GM23338 (cell line): ENCODE measurements around the gene HPDL. TPM values are rescaled to one million over a fixed set of nuclear protein-coding genes. Genes with fewer than 3 reads are reported as not detected.

ENCODE experiments used
- ATAC-seq: fragments of 200-7000 bp; cut with Tn5 transposase; 3 replicates; pipeline ENCODE4 v1.9.1; 2020
- DNase-seq: peaks from one replicate; pipeline ENCODE4 v3.0.0-alpha.2; 2015; ENCODE audit warnings: low spot score
- H2AFZ ChIP-seq: fragments of 200-600 bp; sonication (generic); 2 replicates; pipeline ENCODE4 v1.8.0; 2016; ENCODE audit warnings: antibody characterized with exemption, mild to moderate bottlenecking, moderate library complexity
- H3F3A ChIP-seq: fragments of 200-600 bp; sonication (generic); replicated peaks from 2 replicates; pipeline ENCODE4 v1.8.0; 2017; ENCODE audit warnings: antibody characterized with exemption, mixed run types, low read depth
- H3K27ac ChIP-seq: fragments of 200-600 bp; sonication (generic); 2 replicates; pipeline ENCODE4 v1.6.1; 2016; ENCODE audit warnings: low read depth
- H3K27me3 ChIP-seq: fragments of 200-600 bp; sonication (generic); 2 replicates; pipeline ENCODE4 v1.8.0; 2016; ENCODE audit warnings: mild to moderate bottlenecking, mixed run types, moderate library complexity; ENCODE audit not compliant: insufficient read depth
- H3K36me3 ChIP-seq: fragments of 200-600 bp; sonication (generic); 2 replicates; pipeline ENCODE4 v1.8.0; 2016; ENCODE audit warnings: mild to moderate bottlenecking; ENCODE audit not compliant: insufficient read depth
- H3K4me1 ChIP-seq: fragments of 200-600 bp; sonication (generic); 2 replicates; pipeline ENCODE4 v1.8.0; 2016; ENCODE audit warnings: mild to moderate bottlenecking, moderate library complexity; ENCODE audit not compliant: insufficient read depth
- H3K4me2 ChIP-seq: fragments of 200-600 bp; sonication (generic); 2 replicates; pipeline ENCODE4 v1.7.1; 2017; ENCODE audit warnings: mixed run types
- H3K4me3 ChIP-seq: fragments of 200-600 bp; sonication (generic); 2 replicates; pipeline ENCODE4 v1.6.1; 2016; ENCODE audit warnings: mixed run types
- H3K79me2 ChIP-seq: fragments of 200-600 bp; sonication (generic); replicated peaks from 2 replicates; pipeline ENCODE4 v1.8.0; 2017; ENCODE audit warnings: mild to moderate bottlenecking; ENCODE audit not compliant: insufficient read depth
- H3K9me2 ChIP-seq: fragments of 200-600 bp; sonication (generic); 2 replicates; pipeline ENCODE4 v1.8.0; 2017; ENCODE audit not compliant: insufficient read depth
- H4K20me1 ChIP-seq: fragments of 200-600 bp; sonication (generic); replicated peaks from 2 replicates; pipeline ENCODE4 v1.8.0; 2017; ENCODE audit warnings: mild to moderate bottlenecking; ENCODE audit not compliant: insufficient read depth
- H3K27ac Mint-ChIP-seq: 2 replicates; pipeline ENCODE4 v1.8.0; 2020; ENCODE audit warnings: inconsistent platforms, mild to moderate bottlenecking, moderate library complexity, mixed read lengths
- H3K27me3 Mint-ChIP-seq: 3 replicates; pipeline ENCODE4 v1.8.0; 2022; ENCODE audit warnings: low read depth, mild to moderate bottlenecking, moderate library complexity, mixed read lengths, inconsistent platforms; ENCODE audit not compliant: insufficient read depth, poor library complexity
- H3K36me3 Mint-ChIP-seq: 3 replicates; pipeline ENCODE4 v1.8.0; 2021; ENCODE audit warnings: low read depth, mild to moderate bottlenecking, inconsistent platforms, moderate library complexity, mixed read lengths
- H3K4me1 Mint-ChIP-seq: 3 replicates; pipeline ENCODE4 v1.8.0; 2020; ENCODE audit warnings: mild to moderate bottlenecking, inconsistent platforms, mixed read lengths
- H3K4me3 Mint-ChIP-seq: 3 replicates; pipeline ENCODE4 v1.8.0; 2021; ENCODE audit warnings: moderate library complexity, mild to moderate bottlenecking, inconsistent platforms, mixed read lengths
- H3K9me3 Mint-ChIP-seq: 3 replicates; pipeline ENCODE4 v1.8.0; 2020; ENCODE audit warnings: moderate library complexity, mild to moderate bottlenecking, inconsistent platforms, mixed read lengths
- CREB1 ChIP-seq: fragments of 250-450 bp; sonication (Bioruptor Pico); IDR thresholded peaks from 2 replicates; pipeline ENCODE4 v1.5.0; 2020; ENCODE audit warnings: low read depth, mild to moderate bottlenecking, moderate library complexity
- EZH2 ChIP-seq: fragments of 200-600 bp; sonication (generic); IDR thresholded peaks from one replicate; pipeline ENCODE4 v1.8.0; 2017; ENCODE audit warnings: antibody characterized with exemption, mild to moderate bottlenecking, low read depth; ENCODE audit not compliant: unreplicated experiment
- EZH2phosphoT487 ChIP-seq: fragments of 200-600 bp; sonication (generic); IDR thresholded peaks from one replicate; pipeline ENCODE4 v1.8.1; 2018; ENCODE audit warnings: antibody characterized with exemption; ENCODE audit not compliant: unreplicated experiment
- JUNB ChIP-seq: IDR thresholded peaks from one replicate; pipeline ENCODE4 v1.6.1; 2016; ENCODE audit warnings: antibody characterized with exemption; ENCODE audit not compliant: unreplicated experiment
- POLR2AphosphoS5 ChIP-seq: IDR thresholded peaks from 2 replicates; pipeline ENCODE4 v1.6.1; 2016; ENCODE audit warnings: antibody characterized with exemption, low read depth
- ZNF114 ChIP-seq: fragments of 250-450 bp; sonication (Bioruptor Pico); IDR thresholded peaks from 2 replicates; pipeline ENCODE4 v1.5.0; 2020; ENCODE audit warnings: mild to moderate bottlenecking, moderate library complexity
- polyA plus RNA-seq: library from polyadenylated mRNA; unstranded; fragments of >200 nt; fragmentation: Nextera tagmentation; extraction: Ambion mirVana; gene quantifications from 2 replicates; pipeline ENCODE4 v1.2.1, GENCODE V29; 2016
- total RNA-seq: library from RNA; depleted of rRNA; stranded (reverse); fragments of >200 nt; shearing (Covaris generic); gene quantifications from 2 replicates; pipeline ENCODE4 v1.2.3, GENCODE V29; 2014
- TF ChIP-seq, protein P1 (sequence below): fragments of 250-450 bp; sonication (Bioruptor Pico); IDR thresholded peaks from 2 replicates; pipeline ENCODE4 v1.5.0; 2020; ENCODE audit warnings: mild to moderate bottlenecking, moderate library complexity
- TF ChIP-seq, protein P2 (sequence below), 2 experiments: fragments of 200-600 bp in 1 of 2; sonication (generic) in 1 of 2; conservative IDR thresholded peaks; 2 replicates each; pipeline versions ENCODE4 v1.5.1 to v1.6.1; 2016 to 2017; ENCODE audit warnings: antibody characterized with exemption in 2 of 2, low read depth in 2 of 2, mild to moderate bottlenecking in 2 of 2, moderate library complexity in 1 of 2

Gene HPDL
- total and polyA plus RNA-seq, 2 experiments from 2014 or later, result 36.5 to 82.1 TPM

DNA sequence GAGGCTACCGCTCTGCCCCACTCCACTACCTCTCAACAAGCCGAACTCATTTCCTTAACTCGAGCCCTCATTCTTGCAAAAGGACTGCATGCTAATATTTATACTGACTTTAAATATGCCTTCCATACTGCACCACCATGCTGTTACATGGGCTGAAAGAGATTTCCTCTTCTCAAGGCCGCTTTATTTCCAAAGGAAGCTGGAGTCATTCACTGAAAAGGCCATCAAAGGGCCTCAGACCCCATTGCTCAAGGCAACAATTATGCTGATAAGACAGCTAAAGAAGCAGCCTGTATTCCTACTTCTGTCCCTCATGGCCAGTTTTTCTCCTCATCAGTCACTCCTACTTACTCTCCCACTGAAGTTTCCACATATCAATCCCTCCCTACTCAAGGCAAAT is 6.9 kb upstream of the HPDL start (continued):
- TF ChIP-seq, protein P1, sequence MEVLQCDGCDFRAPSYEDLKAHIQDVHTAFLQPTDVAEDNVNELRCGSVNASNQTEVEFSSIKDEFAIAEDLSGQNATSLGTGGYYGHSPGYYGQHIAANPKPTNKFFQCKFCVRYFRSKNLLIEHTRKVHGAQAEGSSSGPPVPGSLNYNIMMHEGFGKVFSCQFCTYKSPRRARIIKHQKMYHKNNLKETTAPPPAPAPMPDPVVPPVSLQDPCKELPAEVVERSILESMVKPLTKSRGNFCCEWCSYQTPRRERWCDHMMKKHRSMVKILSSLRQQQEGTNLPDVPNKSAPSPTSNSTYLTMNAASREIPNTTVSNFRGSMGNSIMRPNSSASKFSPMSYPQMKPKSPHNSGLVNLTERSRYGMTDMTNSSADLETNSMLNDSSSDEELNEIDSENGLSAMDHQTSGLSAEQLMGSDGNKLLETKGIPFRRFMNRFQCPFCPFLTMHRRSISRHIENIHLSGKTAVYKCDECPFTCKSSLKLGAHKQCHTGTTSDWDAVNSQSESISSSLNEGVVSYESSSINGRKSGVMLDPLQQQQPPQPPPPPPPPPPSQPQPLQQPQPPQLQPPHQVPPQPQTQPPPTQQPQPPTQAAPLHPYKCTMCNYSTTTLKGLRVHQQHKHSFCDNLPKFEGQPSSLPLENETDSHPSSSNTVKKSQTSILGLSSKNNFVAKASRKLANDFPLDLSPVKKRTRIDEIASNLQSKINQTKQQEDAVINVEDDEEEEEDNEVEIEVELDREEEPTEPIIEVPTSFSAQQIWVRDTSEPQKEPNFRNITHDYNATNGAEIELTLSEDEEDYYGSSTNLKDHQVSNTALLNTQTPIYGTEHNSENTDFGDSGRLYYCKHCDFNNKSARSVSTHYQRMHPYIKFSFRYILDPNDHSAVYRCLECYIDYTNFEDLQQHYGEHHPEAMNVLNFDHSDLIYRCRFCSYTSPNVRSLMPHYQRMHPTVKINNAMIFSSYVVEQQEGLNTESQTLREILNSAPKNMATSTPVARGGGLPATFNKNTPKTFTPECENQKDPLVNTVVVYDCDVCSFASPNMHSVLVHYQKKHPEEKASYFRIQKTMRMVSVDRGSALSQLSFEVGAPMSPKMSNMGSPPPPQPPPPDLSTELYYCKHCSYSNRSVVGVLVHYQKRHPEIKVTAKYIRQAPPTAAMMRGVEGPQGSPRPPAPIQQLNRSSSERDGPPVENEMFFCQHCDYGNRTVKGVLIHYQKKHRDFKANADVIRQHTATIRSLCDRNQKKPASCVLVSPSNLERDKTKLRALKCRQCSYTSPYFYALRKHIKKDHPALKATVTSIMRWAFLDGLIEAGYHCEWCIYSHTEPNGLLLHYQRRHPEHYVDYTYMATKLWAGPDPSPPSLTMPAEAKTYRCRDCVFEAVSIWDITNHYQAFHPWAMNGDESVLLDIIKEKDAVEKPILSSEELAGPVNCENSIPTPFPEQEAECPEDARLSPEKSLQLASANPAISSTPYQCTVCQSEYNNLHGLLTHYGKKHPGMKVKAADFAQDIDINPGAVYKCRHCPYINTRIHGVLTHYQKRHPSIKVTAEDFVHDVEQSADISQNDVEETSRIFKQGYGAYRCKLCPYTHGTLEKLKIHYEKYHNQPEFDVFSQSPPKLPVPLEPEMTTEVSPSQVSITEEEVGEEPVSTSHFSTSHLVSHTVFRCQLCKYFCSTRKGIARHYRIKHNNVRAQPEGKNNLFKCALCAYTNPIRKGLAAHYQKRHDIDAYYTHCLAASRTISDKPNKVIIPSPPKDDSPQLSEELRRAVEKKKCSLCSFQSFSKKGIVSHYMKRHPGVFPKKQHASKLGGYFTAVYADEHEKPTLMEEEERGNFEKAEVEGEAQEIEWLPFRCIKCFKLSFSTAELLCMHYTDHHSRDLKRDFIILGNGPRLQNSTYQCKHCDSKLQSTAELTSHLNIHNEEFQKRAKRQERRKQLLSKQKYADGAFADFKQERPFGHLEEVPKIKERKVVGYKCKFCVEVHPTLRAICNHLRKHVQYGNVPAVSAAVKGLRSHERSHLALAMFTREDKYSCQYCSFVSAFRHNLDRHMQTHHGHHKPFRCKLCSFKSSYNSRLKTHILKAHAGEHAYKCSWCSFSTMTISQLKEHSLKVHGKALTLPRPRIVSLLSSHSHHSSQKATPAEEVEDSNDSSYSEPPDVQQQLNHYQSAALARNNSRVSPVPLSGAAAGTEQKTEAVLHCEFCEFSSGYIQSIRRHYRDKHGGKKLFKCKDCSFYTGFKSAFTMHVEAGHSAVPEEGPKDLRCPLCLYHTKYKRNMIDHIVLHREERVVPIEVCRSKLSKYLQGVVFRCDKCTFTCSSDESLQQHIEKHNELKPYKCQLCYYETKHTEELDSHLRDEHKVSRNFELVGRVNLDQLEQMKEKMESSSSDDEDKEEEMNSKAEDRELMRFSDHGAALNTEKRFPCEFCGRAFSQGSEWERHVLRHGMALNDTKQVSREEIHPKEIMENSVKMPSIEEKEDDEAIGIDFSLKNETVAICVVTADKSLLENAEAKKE, result no peak
- TF ChIP-seq JUNB (no peak), EZH2 (no peak), POLR2AphosphoS5 (no peak)

GRCh38 chr1:45321444-45321843 is 5.3 kb upstream of the HPDL start:
- Histone ChIP-seq H3K4me3 (peak overlapping the region; percentile 9; the same call in 1 of the 2 replicates), H3F3A (peaks cover 4% of the 10 kb centered on the region), H4K20me1 (no peaks in the 10 kb centered on the region), H3K79me2 (no peaks in the 10 kb centered on the region), H3K27ac (peak overlapping the region; percentile 95), H3K27me3 (no peaks in the 10 kb centered on the region), H3K9me2 (no peaks in the 10 kb centered on the region), H3K4me2 (peak overlapping the region; percentile 44), H3K4me1 (peaks cover 39% of the 10 kb centered on the region), H2AFZ (no peak overlapping the region), H3K36me3 (no peaks in the 10 kb centered on the region)
- peaks cover 29% of the 10 kb centered on the region for H3K4me1 Mint-ChIP-seq
- ATAC-seq (peak; percentile 10; the same call in 2 of the 3 replicates), DNase-seq (peak; percentile 57)
- peaks cover 15% of the 10 kb centered on the region for H3K27me3 Mint-ChIP-seq
- H3K27ac Mint-ChIP-seq, result peak overlapping the region; percentile 98
- H3K9me3 Mint-ChIP-seq, result peaks cover 5% of the 10 kb centered on the region; the same call in 2 of the 3 replicates
- H3K36me3 Mint-ChIP-seq, result peaks cover 6% of the 10 kb centered on the region; the same call in 1 of the 3 replicates
- peak overlapping the region; percentile 49 for H3K4me3 Mint-ChIP-seq
- TF ChIP-seq, protein P1, result no peak
- TF ChIP-seq CREB1 (CRISPR knock-in tag) (no peak), EZH2 (no peak), POLR2AphosphoS5 (no peak), EZH2phosphoT487 (no peak), ZNF114 (no peak)
- TF ChIP-seq, protein P2, sequence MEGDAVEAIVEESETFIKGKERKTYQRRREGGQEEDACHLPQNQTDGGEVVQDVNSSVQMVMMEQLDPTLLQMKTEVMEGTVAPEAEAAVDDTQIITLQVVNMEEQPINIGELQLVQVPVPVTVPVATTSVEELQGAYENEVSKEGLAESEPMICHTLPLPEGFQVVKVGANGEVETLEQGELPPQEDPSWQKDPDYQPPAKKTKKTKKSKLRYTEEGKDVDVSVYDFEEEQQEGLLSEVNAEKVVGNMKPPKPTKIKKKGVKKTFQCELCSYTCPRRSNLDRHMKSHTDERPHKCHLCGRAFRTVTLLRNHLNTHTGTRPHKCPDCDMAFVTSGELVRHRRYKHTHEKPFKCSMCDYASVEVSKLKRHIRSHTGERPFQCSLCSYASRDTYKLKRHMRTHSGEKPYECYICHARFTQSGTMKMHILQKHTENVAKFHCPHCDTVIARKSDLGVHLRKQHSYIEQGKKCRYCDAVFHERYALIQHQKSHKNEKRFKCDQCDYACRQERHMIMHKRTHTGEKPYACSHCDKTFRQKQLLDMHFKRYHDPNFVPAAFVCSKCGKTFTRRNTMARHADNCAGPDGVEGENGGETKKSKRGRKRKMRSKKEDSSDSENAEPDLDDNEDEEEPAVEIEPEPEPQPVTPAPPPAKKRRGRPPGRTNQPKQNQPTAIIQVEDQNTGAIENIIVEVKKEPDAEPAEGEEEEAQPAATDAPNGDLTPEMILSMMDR (conservative IDR thresholded peaks at IDR 0.05; ENCODE audit: low read depth in 2 of 2), result no peak
